GM06990 (cell line): Measurements from ENCODE around the gene COL2A1.
A peak's percentile ranks its signal among the peaks of the same experiment; 100 is the strongest.
"Not testable (repeated sequence)": the region's sequence is repeated elsewhere in the genome, so short reads cannot be mapped to it uniquely, and the experiment has no call there.

Experiments used
- DNase-seq: peaks from one replicate; pipeline ENCODE4 v3.0.0-alpha.2; 2011; ENCODE audit not compliant: insufficient read length; ENCODE audit errors: extremely low read depth
- H3K27me3 ChIP-seq: replicated peaks from 2 replicates; pipeline ENCODE4 v1.6.0; 2011; ENCODE audit warnings: low read length; ENCODE audit not compliant: control insufficient read depth, insufficient read depth
- H3K36me3 ChIP-seq: 2 replicates; pipeline ENCODE4 v1.5.1; 2011; ENCODE audit warnings: low read length; ENCODE audit not compliant: control insufficient read depth, insufficient read depth
- H3K4me3 ChIP-seq: replicated peaks from 2 replicates; pipeline ENCODE4 v1.5.1; 2011; ENCODE audit warnings: low read depth, mild to moderate bottlenecking, control low read depth, low read length
- TF ChIP-seq, protein P1 (sequence below): IDR thresholded peaks from 2 replicates; pipeline ENCODE4 v1.5.1; 2011; ENCODE audit warnings: low read length, control low read depth, mild to moderate bottlenecking, inconsistent platforms; ENCODE audit not compliant: insufficient read depth, poor library complexity, severe bottlenecking

The COL2A1 gene

DNA sequence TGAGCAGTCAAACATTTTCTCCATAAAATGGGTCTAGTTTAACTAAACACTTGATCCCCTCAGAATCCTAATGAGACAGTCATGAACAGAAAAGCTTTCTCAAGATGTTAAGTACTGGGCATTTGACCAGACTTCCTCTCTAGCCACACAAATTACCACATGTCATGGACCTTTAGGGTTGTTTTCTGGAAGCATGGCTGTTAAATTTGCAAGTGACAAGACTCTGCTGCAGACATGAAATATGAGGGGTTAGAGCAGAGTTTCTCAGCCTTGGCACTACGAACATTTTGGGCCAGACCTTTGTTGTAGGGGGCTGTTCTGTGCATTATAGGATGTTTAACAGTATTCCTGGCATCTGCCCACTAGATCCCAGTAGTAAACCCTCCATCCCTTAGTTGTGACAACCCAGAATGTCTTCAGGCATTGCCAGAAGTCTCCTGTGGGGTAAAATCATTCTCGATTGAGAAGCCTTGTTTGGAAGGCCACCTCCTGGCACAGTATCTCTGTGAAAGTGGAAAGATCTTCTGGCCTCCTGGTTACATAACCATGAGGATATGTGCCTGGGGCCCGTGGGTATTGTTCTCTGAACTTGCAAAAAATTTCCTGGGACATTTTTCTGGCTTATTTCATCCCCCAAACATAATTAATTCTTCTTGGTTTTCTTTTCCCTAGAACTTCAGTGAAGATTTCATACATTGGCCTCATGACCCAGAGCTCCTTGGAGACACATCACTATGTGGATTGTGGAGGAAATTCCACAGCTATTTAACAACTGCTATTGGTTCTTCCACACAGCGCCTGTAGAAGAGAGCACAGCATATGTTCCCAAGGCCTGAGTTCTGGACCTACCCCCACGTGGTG is 36.6 kb downstream of the COL2A1 start:
- Histone ChIP-seq H3K4me3 (no peak overlapping the region), H3K36me3 (peaks cover 5% of the 10 kb centered on the region), H3K27me3 (no peaks in the 10 kb centered on the region)
- TF ChIP-seq, protein P1, sequence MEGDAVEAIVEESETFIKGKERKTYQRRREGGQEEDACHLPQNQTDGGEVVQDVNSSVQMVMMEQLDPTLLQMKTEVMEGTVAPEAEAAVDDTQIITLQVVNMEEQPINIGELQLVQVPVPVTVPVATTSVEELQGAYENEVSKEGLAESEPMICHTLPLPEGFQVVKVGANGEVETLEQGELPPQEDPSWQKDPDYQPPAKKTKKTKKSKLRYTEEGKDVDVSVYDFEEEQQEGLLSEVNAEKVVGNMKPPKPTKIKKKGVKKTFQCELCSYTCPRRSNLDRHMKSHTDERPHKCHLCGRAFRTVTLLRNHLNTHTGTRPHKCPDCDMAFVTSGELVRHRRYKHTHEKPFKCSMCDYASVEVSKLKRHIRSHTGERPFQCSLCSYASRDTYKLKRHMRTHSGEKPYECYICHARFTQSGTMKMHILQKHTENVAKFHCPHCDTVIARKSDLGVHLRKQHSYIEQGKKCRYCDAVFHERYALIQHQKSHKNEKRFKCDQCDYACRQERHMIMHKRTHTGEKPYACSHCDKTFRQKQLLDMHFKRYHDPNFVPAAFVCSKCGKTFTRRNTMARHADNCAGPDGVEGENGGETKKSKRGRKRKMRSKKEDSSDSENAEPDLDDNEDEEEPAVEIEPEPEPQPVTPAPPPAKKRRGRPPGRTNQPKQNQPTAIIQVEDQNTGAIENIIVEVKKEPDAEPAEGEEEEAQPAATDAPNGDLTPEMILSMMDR: no peak
- no peak for DNase-seq

DNA sequence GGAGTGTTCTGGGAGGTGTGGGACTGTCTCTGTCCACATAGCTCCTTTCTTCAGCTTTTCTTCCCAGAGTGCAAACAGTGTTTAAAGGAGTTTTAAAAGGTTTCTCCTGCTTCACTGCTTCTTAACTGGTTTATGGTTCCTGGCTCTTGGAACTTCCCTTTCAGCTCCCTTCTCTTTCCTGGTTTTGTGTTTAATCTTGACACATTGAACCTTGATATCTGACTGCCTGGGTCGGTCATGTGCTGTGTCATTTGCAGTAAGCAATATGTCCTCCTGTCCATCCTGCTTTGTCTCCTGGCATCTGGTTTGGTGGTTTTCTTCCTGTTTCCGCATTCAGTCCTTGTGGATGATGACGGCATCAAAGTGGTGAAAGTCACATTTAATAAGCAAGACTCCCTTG is 38.7 kb downstream of the COL2A1 start:
- Histone ChIP-seq H3K27me3 (no peaks in the 10 kb centered on the region), H3K36me3 (peaks cover 5% of the 10 kb centered on the region), H3K4me3 (no peak overlapping the region)
- TF ChIP-seq, protein P1: no peak
- no peak for DNase-seq

DNA sequence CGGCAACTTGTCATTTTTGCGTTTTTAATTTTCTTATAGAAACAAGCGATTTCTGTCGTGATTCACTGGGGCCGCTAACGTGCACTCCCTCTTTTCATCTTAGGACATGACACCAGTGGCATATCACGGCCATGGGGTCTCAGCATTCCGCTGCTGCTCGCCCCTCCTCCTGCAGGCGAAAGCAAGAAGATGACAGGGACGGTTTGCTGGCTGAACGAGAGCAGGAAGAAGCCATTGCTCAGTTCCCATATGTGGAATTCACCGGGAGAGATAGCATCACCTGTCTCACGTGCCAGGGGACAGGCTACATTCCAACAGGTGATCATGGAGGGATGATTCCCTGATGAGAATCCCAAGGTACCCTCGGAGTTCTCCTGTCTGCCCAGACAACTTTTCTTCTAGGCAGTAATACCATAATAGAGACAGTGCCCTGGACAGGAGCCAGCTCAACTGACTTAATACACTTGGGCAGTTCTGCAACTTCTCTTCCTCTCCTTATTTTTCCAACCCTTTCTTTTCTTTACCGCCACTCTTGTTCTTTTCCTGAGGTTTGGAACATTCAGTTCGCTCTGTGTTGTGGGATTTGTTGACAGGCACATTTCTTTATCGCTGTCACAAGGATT is 40.1 kb downstream of the COL2A1 start:
- TF ChIP-seq, protein P1: no peak
- Histone ChIP-seq H3K4me3 (peak overlapping the region; percentile 91), H3K36me3 (peaks cover 5% of the 10 kb centered on the region), H3K27me3 (no peaks in the 10 kb centered on the region)
- DNase-seq: no peak

DNA sequence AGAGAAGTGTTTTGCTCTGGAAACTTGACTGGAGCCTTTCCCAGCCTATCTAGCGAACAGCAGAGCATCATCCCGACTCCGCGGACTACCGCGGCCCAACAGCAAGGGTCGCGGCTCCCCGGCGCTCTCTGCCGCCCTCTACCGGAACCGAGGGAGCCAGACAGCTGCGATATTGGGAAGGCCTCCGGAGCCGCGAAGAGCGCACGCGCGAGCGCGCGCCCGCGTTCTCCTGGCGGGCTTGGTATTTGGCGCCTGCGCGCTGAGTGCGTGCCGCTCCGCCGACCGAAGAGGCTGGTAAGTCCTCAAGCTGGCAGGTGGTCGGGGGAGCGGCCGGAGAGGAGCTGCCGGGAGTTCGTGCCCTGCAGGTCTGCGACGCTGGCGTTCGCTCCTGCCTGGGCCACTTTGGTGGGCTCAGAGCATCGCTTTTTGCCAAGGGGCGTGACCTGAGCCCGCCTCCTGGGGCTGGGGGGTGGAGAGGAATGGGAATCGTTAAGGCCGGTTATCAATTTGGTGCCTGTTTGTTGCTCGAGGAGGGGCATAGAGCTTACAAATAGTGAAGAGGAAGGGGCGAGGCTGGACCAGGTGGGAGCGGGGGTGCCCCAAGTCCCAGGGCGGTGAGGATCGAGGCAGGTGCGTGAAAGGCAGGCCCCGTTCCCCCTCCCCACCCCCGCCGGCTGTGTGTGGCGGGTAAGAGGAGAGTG is 40.8 kb downstream of the COL2A1 start, which contains the start of gene TMEM106C:
Gene TMEM106C, plus strand, starts transcription at position 257 of the 701 bp plus-strand sequence. CDS start 641 bp downstream, outside the sequence.
- peak; percentile 97 for DNase-seq
- Histone ChIP-seq H3K4me3 (peak within 1 kb of the TSS; percentile 91), H3K36me3 (peaks cover 5% of the 10 kb centered on the region), H3K27me3 (no peaks in the 10 kb centered on the region)
- TF ChIP-seq, protein P1: peak; percentile 99

DNA sequence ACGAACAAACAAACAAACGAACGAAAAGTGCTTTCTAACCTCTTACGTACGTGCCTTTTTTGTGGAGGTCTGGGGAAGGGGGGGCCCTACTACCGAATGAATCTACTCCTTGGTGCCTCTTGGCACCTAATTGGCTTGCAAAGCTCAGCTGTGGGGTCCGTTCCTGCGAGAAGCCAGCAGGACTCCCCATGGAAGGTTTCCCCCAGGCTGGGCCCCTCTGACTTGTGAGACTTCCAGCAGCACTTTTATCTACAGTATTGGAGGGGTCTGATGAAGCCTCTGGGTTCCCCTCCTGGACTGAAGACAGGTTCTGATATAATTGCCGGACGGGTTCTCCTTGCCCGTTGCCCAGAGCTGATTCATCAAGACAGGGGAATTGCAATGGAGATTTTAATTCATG is 42.1 kb downstream of the COL2A1 start:
- H3K27me3 ChIP-seq: no peaks in the 10 kb centered on the region

DNA sequence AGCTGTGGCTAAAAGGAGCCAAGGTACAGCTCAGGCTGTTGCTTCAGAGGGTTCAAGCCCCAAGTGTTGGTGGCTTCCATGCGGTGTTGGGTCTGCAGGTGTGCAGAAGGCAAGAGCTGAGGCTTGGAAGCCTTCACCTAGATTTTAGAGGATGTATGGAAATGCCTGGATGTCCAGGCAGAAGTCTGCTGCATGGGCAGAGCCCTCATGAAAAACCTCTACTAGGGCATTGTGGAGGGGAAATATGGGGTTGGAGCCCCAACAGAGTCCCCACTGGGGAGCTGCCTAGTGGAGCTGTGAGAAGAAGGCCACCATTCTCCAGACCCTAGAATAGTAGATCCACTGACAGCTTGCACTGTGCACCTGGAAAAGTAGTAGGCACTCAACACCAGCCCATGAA is 46.6 kb downstream of the COL2A1 start:
- not testable (repeated sequence) for H3K27me3 ChIP-seq, DNase-seq, H3K4me3 ChIP-seq, H3K36me3 ChIP-seq

More for the DNA sequence above, 42.1 kb downstream of the COL2A1 start:
- H3K4me3 ChIP-seq: no peak overlapping the region
- TF ChIP-seq, protein P1: no peak
- DNase-seq: no peak
- H3K36me3 ChIP-seq: peaks cover under 1% of the 10 kb centered on the region; the same call in 1 of the 2 replicates
